ENCODE measurements around the gene SESN2.

SESN2 gene

DNA sequence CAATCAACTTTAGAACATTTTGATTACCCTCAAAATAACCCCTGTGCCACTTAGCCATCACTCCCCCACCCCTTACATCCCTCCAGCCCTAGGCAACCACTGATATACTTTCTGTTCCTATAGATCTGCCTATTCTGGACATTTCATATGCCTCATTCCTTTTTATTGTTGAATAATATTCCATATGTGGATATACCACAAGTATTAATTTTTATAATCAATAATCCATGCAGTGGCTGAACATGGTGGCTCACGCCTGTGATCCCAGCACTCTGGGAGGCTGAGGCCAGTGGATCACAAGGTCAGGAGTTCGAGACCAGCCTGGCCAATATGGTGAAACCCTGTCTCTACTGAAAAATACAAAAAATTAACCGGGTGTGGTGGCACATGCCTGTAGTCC is 49.4 kb downstream of the SESN2 start:
- Histone ChIP-seq H3K4me1 (ENCODE audit: insufficient read depth, low read length) (no peaks in the 10 kb centered on the region), H3K27ac (ENCODE audit: low read length) (no peak overlapping the region), H3K9me3 (ENCODE audit: insufficient read depth, low read length, severe bottlenecking) (no peaks in the 10 kb centered on the region), H3K4me3 (ENCODE audit: low read depth in 1 of 2, low read length in 2 of 2) (no peak overlapping the region), H3K79me2 (ENCODE audit: insufficient read depth, low read length) (no peaks in the 10 kb centered on the region), H3K36me3 (ENCODE audit: insufficient read depth, low read length) (no peaks in the 10 kb centered on the region), H3K4me2 (ENCODE audit: insufficient read depth, low read length) (no peak overlapping the region), H3K9ac (ENCODE audit: low read depth, low read length) (no peak overlapping the region), H3K27me3 (ENCODE audit: insufficient read depth, low read length, poor library complexity) (no peaks in the 10 kb centered on the region), H2AFZ (ENCODE audit: low read depth, low read length) (no peak overlapping the region), H4K20me1 (ENCODE audit: insufficient read depth, low read length) (no peaks in the 10 kb centered on the region)
- TF ChIP-seq EZH2 (IDR thresholded peaks at IDR 0.05; ENCODE audit: borderline replicate concordance, low read depth, low read length, severe bottlenecking): no peak
- TF ChIP-seq, protein P1, sequence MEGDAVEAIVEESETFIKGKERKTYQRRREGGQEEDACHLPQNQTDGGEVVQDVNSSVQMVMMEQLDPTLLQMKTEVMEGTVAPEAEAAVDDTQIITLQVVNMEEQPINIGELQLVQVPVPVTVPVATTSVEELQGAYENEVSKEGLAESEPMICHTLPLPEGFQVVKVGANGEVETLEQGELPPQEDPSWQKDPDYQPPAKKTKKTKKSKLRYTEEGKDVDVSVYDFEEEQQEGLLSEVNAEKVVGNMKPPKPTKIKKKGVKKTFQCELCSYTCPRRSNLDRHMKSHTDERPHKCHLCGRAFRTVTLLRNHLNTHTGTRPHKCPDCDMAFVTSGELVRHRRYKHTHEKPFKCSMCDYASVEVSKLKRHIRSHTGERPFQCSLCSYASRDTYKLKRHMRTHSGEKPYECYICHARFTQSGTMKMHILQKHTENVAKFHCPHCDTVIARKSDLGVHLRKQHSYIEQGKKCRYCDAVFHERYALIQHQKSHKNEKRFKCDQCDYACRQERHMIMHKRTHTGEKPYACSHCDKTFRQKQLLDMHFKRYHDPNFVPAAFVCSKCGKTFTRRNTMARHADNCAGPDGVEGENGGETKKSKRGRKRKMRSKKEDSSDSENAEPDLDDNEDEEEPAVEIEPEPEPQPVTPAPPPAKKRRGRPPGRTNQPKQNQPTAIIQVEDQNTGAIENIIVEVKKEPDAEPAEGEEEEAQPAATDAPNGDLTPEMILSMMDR (IDR thresholded peaks at IDR 0.05; ENCODE audit: borderline replicate concordance, extremely low read depth, low read length, poor library complexity, severe bottlenecking): no peak
- DNase-seq (no peak), ATAC-seq (ENCODE audit: insufficient read depth, low read depth) (no peak)

GRCh38 chr1:28309702-28310101 is 50.4 kb downstream of the SESN2 start:
- DNase-seq: no peak

DNA sequence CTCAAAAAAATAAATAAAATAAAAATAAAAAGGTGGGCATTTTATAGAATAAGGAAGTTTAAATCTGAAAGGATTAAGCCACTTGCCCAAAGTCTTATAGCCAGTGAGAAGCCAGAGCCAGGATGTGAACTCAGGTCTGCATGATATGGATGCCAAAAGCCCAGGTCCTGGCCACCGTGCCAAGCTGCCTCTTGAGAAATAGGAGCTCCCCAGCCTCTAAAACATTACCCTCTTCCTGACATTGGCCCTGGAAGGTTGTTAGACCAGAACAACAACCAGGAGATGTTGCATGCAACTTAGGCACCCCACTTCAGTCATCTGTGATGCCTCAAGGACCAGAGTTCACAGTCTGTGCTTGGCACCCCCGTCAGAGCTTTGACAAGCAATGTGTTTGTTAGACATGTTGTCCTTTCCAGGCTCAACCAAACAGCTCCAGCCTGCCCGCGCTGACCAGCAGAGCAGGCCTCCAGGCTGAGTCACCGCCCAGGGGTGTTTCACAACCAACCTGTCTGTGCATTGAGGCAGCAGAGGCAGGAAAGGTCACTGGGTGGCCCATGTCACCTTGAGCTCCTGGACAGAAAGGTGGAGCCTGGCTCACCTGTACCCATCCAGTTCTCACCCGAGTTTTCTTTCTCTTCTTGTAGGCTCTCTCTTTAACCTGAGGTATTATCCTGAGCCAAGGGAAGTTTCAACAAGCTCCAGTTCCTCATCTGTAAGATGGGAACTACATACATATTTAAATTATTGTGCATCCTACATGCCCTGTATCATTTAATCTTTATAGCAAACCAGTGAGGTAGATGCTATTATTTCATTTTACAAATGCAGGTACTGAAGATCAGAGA is 54.6 kb downstream of the SESN2 start:
- H3K79me2 ChIP-seq (ENCODE audit: insufficient read depth, low read length): no peaks in the 10 kb centered on the region
- no peaks in the 10 kb centered on the region for H3K4me1 ChIP-seq (ENCODE audit: insufficient read depth, low read length)
- H3K36me3 ChIP-seq (ENCODE audit: insufficient read depth, low read length): no peaks in the 10 kb centered on the region
- no peaks in the 10 kb centered on the region for H4K20me1 ChIP-seq (ENCODE audit: insufficient read depth, low read length)
- H3K27ac ChIP-seq (ENCODE audit: low read length): no peak overlapping the region
- no peak overlapping the region for H3K9ac ChIP-seq (ENCODE audit: low read depth, low read length)
- H3K4me3 ChIP-seq (ENCODE audit: low read depth in 1 of 2, low read length in 2 of 2): no peak overlapping the region
- DNase-seq (no peak), ATAC-seq (ENCODE audit: insufficient read depth, low read depth) (no peak)
- no peaks in the 10 kb centered on the region for H3K9me3 ChIP-seq (ENCODE audit: insufficient read depth, low read length, severe bottlenecking)
- H2AFZ ChIP-seq (ENCODE audit: low read depth, low read length): no peak overlapping the region
- TF ChIP-seq EZH2 (IDR thresholded peaks at IDR 0.05; ENCODE audit: borderline replicate concordance, low read depth, low read length, severe bottlenecking): no peak
- TF ChIP-seq, protein P1 (IDR thresholded peaks at IDR 0.05; ENCODE audit: borderline replicate concordance, extremely low read depth, low read length, poor library complexity, severe bottlenecking): no peak
- no peak overlapping the region for H3K4me2 ChIP-seq (ENCODE audit: insufficient read depth, low read length)
- no peaks in the 10 kb centered on the region for H3K27me3 ChIP-seq (ENCODE audit: insufficient read depth, low read length, poor library complexity)

More at GRCh38 chr1:28309702-28310101, 50.4 kb downstream of the SESN2 start:
- H3K4me3 ChIP-seq (ENCODE audit: low read depth in 1 of 2, low read length in 2 of 2): no peak overlapping the region
- H3K79me2 ChIP-seq (ENCODE audit: insufficient read depth, low read length): no peaks in the 10 kb centered on the region
- H4K20me1 ChIP-seq (ENCODE audit: insufficient read depth, low read length): no peaks in the 10 kb centered on the region
- no peak for TF ChIP-seq EZH2 (IDR thresholded peaks at IDR 0.05; ENCODE audit: borderline replicate concordance, low read depth, low read length, severe bottlenecking)
- TF ChIP-seq, protein P1 (IDR thresholded peaks at IDR 0.05; ENCODE audit: borderline replicate concordance, extremely low read depth, low read length, poor library complexity, severe bottlenecking): no peak
- no peaks in the 10 kb centered on the region for H3K4me1 ChIP-seq (ENCODE audit: insufficient read depth, low read length)
- no peaks in the 10 kb centered on the region for H3K27me3 ChIP-seq (ENCODE audit: insufficient read depth, low read length, poor library complexity)
- H3K9me3 ChIP-seq (ENCODE audit: insufficient read depth, low read length, severe bottlenecking): no peaks in the 10 kb centered on the region
- no peaks in the 10 kb centered on the region for H3K36me3 ChIP-seq (ENCODE audit: insufficient read depth, low read length)
- no peak overlapping the region for H2AFZ ChIP-seq (ENCODE audit: low read depth, low read length)
- no peak overlapping the region for H3K27ac ChIP-seq (ENCODE audit: low read length)
- H3K9ac ChIP-seq (ENCODE audit: low read depth, low read length): no peak overlapping the region
- ATAC-seq (ENCODE audit: insufficient read depth, low read depth): no peak
- no peak overlapping the region for H3K4me2 ChIP-seq (ENCODE audit: insufficient read depth, low read length)
